SK-N-SH (cell line): Measurements from ENCODE around the gene TFIP11. TPM values are rescaled to one million over a fixed set of nuclear protein-coding genes. Genes with fewer than 3 reads are reported as not detected.

Source experiments
- CTCF ChIA-PET: fragments of 300-600, 350-600 bp; formaldehyde crosslinking; extraction: SDS; loops from one replicate; lab custom pipeline; 2021; lab: Yijun Ruan, JAX
- POLR2A ChIA-PET: fragments of 350-600 bp; sonication (Branson Sonifier 250); formaldehyde crosslinking; extraction: SDS; loops from one replicate; lab custom pipeline; 2020; ENCODE audit warnings: antibody characterized with exemption, inconsistent platforms; lab: Yijun Ruan, JAX
- DNase-seq: peaks from one replicate; pipeline ENCODE4 v3.0.0; 2012
- H2AFZ ChIP-seq: fragments of 200-600 bp; sonication (generic); 2 replicates; pipeline ENCODE4 v1.8.1; 2016; ENCODE audit warnings: antibody characterized with exemption, mild to moderate bottlenecking, low read depth
- H3F3A ChIP-seq: fragments of 200-600 bp; sonication (generic); replicated peaks from 2 replicates; pipeline ENCODE3; 2016; ENCODE audit warnings: antibody characterized with exemption, mild to moderate bottlenecking; ENCODE audit not compliant: insufficient read depth
- H3K27ac ChIP-seq, 2 experiments: fragments of 200-500 bp in 1 of 2; fragments of 200-600 bp in 1 of 2; sonication (Bioruptor generic) in 1 of 2; sonication (generic), shearing (Covaris generic) in 1 of 2; 2 replicates each; pipeline versions ENCODE4 v1.5.1 to v1.6.1; 2014 to 2016; ENCODE audit warnings: low read depth in 2 of 2, inconsistent platforms in 1 of 2, low read length in 1 of 2, mild to moderate bottlenecking in 1 of 2, mixed read lengths in 1 of 2
- H3K27me3 ChIP-seq: fragments of 200-600 bp; sonication (generic), shearing (Covaris generic); 2 replicates; pipeline ENCODE4 v1.6.1; 2016; ENCODE audit warnings: mixed run types; ENCODE audit not compliant: insufficient read depth
- H3K36me3 ChIP-seq, 2 experiments: fragments of 200-500 bp in 1 of 2; fragments of 200-600 bp in 1 of 2; sonication (Bioruptor generic) in 1 of 2; sonication (generic) in 1 of 2; replicated peaks in 1 of 2; 2 replicates each; pipeline versions ENCODE3 to v1.5.1; 2014 to 2016; ENCODE audit warnings: low read length in 1 of 2, mild to moderate bottlenecking in 1 of 2; ENCODE audit not compliant: insufficient read depth in 2 of 2, control insufficient read depth in 1 of 2
- H3K4me1 ChIP-seq, 2 experiments: fragments of 200-500 bp in 1 of 2; fragments of 200-600 bp in 1 of 2; sonication (Bioruptor generic) in 1 of 2; sonication (generic), shearing (Covaris generic) in 1 of 2; 2 replicates each; pipeline versions ENCODE4 v1.5.1 to v1.6.1; 2014 to 2016; ENCODE audit warnings: low read depth in 1 of 2, low read length in 1 of 2, mixed run types in 1 of 2; ENCODE audit not compliant: insufficient read depth in 2 of 2, control insufficient read depth in 1 of 2
- H3K4me2 ChIP-seq: fragments of 200-600 bp; sonication (generic), shearing (Covaris generic); 2 replicates; pipeline ENCODE4 v1.6.1; 2017; ENCODE audit warnings: mixed run types
- H3K4me3 ChIP-seq, 2 experiments: fragments of 200-500 bp in 1 of 2; fragments of 200-600 bp in 1 of 2; sonication (Bioruptor generic) in 1 of 2; sonication (generic), shearing (Covaris generic) in 1 of 2; 2 replicates each; pipeline versions ENCODE4 v1.5.1 to v1.8.1; 2014 to 2016; ENCODE audit warnings: low read depth in 2 of 2, inconsistent platforms in 1 of 2, low read length in 1 of 2, mild to moderate bottlenecking in 1 of 2, mixed read lengths in 1 of 2, moderate library complexity in 1 of 2
- H3K79me2 ChIP-seq: fragments of 200-600 bp; sonication (generic); 2 replicates; pipeline ENCODE4 v1.8.1; 2017; ENCODE audit warnings: mild to moderate bottlenecking; ENCODE audit not compliant: insufficient read depth
- H3K9ac ChIP-seq: fragments of 200-600 bp; sonication (generic); 2 replicates; pipeline ENCODE4 v1.6.1; 2017; ENCODE audit warnings: mixed run types
- H3K9me2 ChIP-seq: fragments of 200-600 bp; sonication (generic); 2 replicates; pipeline ENCODE4 v1.6.1; 2017; ENCODE audit warnings: mixed run types
- H3K9me3 ChIP-seq: fragments of 200-600 bp; sonication (generic); 2 replicates; pipeline ENCODE4 v1.6.1; 2017; ENCODE audit warnings: mixed run types, mild to moderate bottlenecking, moderate library complexity
- H4K20me1 ChIP-seq: fragments of 200-600 bp; sonication (generic); 2 replicates; pipeline ENCODE4 v1.6.1; 2017; ENCODE audit warnings: mild to moderate bottlenecking, mixed run types; ENCODE audit not compliant: insufficient read depth
- CHD2 ChIP-seq: fragments of 150-350 bp; IDR thresholded peaks from 2 replicates; pipeline ENCODE4 v1.6.1; 2018; ENCODE audit warnings: low read length; ENCODE audit not compliant: partially characterized antibody
- ELF1 ChIP-seq: IDR thresholded peaks from 2 replicates; pipeline ENCODE4 v1.4.0; 2012
- EP300 ChIP-seq, 2 experiments: IDR thresholded peaks; 2 replicates each; pipeline versions ENCODE4 v1.4.0 to v1.6.1; 2012; ENCODE audit warnings: borderline replicate concordance in 1 of 2, low read depth in 1 of 2, low read length in 1 of 2
- GABPA ChIP-seq: IDR thresholded peaks from 2 replicates; pipeline ENCODE4 v1.4.0; 2012; ENCODE audit warnings: low read depth, mild to moderate bottlenecking
- MXI1 ChIP-seq: IDR thresholded peaks from 2 replicates; pipeline ENCODE4 v1.6.1; 2012; ENCODE audit warnings: mild to moderate bottlenecking, low read depth, low read length, improper control_type of control experiment
- POLR2AphosphoS5 ChIP-seq: IDR thresholded peaks from 2 replicates; pipeline ENCODE4 v1.6.1; 2012; ENCODE audit warnings: low read depth, low read length
- RAD21 ChIP-seq: IDR thresholded peaks from 2 replicates; pipeline ENCODE4 v1.6.1; 2012; ENCODE audit warnings: mild to moderate bottlenecking, low read length
- RFX5 ChIP-seq: IDR thresholded peaks from 2 replicates; pipeline ENCODE4 v1.6.1; 2012; ENCODE audit warnings: mild to moderate bottlenecking, improper control_type of control experiment, low read length
- RXRA ChIP-seq: IDR thresholded peaks from 2 replicates; pipeline ENCODE4 v1.4.0; 2012; ENCODE audit warnings: low read depth, mild to moderate bottlenecking, borderline replicate concordance
- SIN3A ChIP-seq: IDR thresholded peaks from 2 replicates; pipeline ENCODE4 v1.6.1; 2012; ENCODE audit warnings: low read depth, mild to moderate bottlenecking, low read length, moderate library complexity, borderline replicate concordance
- TEAD4 ChIP-seq: IDR thresholded peaks from 2 replicates; pipeline ENCODE4 v1.4.0; 2012; ENCODE audit warnings: mild to moderate bottlenecking, borderline replicate concordance; ENCODE audit not compliant: insufficient read depth
- USF2 ChIP-seq: fragments of 150-350 bp; IDR thresholded peaks from 2 replicates; pipeline ENCODE4 v1.6.1; 2017; ENCODE audit warnings: antibody characterized with exemption, low read length, low read depth, borderline replicate concordance
- WGBS: methylation state at CpG from one replicate; pipeline ENCODE4 v1.1.6; 2017; ENCODE audit warnings: low lambda C conversion rate; 5-methylcytosine and 5-hydroxymethylcytosine counted together
- polyA plus RNA-seq, 3 experiments: library from polyadenylated mRNA; depleted of rRNA; stranded (reverse); fragments of >200 nt; gene quantifications; 2 replicates each; pipeline ENCODE4 v1.2.3, GENCODE V29; 2012
- TF ChIP-seq, protein P1 (sequence below): IDR thresholded peaks from 2 replicates; pipeline ENCODE4; 2012
- TF ChIP-seq, protein P2 (sequence below): IDR thresholded peaks from 2 replicates; pipeline ENCODE4 v1.6.1; 2012; ENCODE audit warnings: mild to moderate bottlenecking, low read depth, low read length, moderate library complexity

The TFIP11 gene
- polyA plus RNA-seq, 1 of the 3 experiments (the other 2 are of a cell fraction): 32.8 TPM

- Histone ChIP-seq H3K79me2 (peaks cover 38% of the 10 kb centered on the region), H3F3A (no peaks in the 10 kb centered on the region), H2AFZ (no peak overlapping the region), H3K4me2 (no peak overlapping the region), H3K4me3 (no peak overlapping the region), H3K27ac (no peak overlapping the region), H3K4me1 (peaks cover 12 to 17% of the 10 kb centered on the region in 2 experiments; a peak in 3 of 4 replicates), H3K9me3 (no peaks in the 10 kb centered on the region), H3K36me3 (peaks cover 0 to under 1% of the 10 kb centered on the region in 2 experiments), H3K27me3 (no peaks in the 10 kb centered on the region), H3K9ac (no peak overlapping the region), H4K20me1 (no peaks in the 10 kb centered on the region), H3K9me2 (no peaks in the 10 kb centered on the region)
- TF ChIP-seq, protein P1, sequence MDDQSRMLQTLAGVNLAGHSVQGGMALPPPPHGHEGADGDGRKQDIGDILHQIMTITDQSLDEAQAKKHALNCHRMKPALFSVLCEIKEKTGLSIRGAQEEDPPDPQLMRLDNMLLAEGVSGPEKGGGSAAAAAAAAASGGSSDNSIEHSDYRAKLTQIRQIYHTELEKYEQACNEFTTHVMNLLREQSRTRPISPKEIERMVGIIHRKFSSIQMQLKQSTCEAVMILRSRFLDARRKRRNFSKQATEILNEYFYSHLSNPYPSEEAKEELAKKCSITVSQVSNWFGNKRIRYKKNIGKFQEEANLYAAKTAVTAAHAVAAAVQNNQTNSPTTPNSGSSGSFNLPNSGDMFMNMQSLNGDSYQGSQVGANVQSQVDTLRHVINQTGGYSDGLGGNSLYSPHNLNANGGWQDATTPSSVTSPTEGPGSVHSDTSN: no peak
- TF ChIP-seq POLR2AphosphoS5 (no peak), GABPA (no peak), RXRA (no peak), RFX5 (no peak), ELF1 (no peak), TEAD4 (no peak), EP300 (IDR thresholded peaks at IDR 0.05; ENCODE audit: borderline replicate concordance in 1 of 2, low read depth in 1 of 2, low read length in 1 of 2) (no peak), RAD21 (no peak)
- ChIA-PET POLR2A (no interaction called here), CTCF (interaction anchor here (1.0 to 1.9 kb wide), 3 partner anchors 13 to 153 kb away, joined by 3 to 6 read pairs (median 3); no protein-coding TSS in a partner anchor)
- DNase-seq: no peak
- 90% methylated on average over 3 of the region's 3 CpGs for WGBS
Observed at GRCh38 chr22:26515931-26516330, 3.7 kb upstream of the TFIP11 start.

- TF ChIP-seq, protein P2, sequence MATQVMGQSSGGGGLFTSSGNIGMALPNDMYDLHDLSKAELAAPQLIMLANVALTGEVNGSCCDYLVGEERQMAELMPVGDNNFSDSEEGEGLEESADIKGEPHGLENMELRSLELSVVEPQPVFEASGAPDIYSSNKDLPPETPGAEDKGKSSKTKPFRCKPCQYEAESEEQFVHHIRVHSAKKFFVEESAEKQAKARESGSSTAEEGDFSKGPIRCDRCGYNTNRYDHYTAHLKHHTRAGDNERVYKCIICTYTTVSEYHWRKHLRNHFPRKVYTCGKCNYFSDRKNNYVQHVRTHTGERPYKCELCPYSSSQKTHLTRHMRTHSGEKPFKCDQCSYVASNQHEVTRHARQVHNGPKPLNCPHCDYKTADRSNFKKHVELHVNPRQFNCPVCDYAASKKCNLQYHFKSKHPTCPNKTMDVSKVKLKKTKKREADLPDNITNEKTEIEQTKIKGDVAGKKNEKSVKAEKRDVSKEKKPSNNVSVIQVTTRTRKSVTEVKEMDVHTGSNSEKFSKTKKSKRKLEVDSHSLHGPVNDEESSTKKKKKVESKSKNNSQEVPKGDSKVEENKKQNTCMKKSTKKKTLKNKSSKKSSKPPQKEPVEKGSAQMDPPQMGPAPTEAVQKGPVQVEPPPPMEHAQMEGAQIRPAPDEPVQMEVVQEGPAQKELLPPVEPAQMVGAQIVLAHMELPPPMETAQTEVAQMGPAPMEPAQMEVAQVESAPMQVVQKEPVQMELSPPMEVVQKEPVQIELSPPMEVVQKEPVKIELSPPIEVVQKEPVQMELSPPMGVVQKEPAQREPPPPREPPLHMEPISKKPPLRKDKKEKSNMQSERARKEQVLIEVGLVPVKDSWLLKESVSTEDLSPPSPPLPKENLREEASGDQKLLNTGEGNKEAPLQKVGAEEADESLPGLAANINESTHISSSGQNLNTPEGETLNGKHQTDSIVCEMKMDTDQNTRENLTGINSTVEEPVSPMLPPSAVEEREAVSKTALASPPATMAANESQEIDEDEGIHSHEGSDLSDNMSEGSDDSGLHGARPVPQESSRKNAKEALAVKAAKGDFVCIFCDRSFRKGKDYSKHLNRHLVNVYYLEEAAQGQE: no peak
- no peak for TF ChIP-seq MXI1
- TF ChIP-seq RXRA: no peak
- no peak for TF ChIP-seq CHD2
- no peak for TF ChIP-seq SIN3A
- no peak for TF ChIP-seq USF2
- 92% methylated on average over 12 of the region's 12 CpGs for WGBS
- H3K4me2 ChIP-seq: peak overlapping the region; percentile 89; the same call in 1 of the 2 replicates
- ChIA-PET CTCF (interaction anchor here (0.9 to 1.9 kb wide), 3 partner anchors 9 to 53 kb away, joined by 3 to 6 read pairs (median 3); no protein-coding TSS in a partner anchor), POLR2A (no interaction called here)
- H3K27ac ChIP-seq: no peak overlapping the region
- H2AFZ ChIP-seq: no peak overlapping the region
- H3K27me3 ChIP-seq: no peaks in the 10 kb centered on the region
- no peak overlapping the region for H3K9ac ChIP-seq
- no peaks in the 10 kb centered on the region for H3F3A ChIP-seq
- no peaks in the 10 kb centered on the region for H4K20me1 ChIP-seq
- H3K36me3 ChIP-seq: peaks cover 10 to 13% of the 10 kb centered on the region in 2 experiments
- peaks cover 12 to 18% of the 10 kb centered on the region in 2 experiments; a peak in 3 of 4 replicates for H3K4me1 ChIP-seq
- peaks cover 51% of the 10 kb centered on the region for H3K79me2 ChIP-seq
- H3K9me3 ChIP-seq: no peaks in the 10 kb centered on the region
- no peak for DNase-seq
- no peak overlapping the region for H3K4me3 ChIP-seq
- no peaks in the 10 kb centered on the region for H3K9me2 ChIP-seq
Observed at GRCh38 chr22:26514419-26515161, 2.3 kb upstream of the TFIP11 start.
